HG02840 (cell line): Measurements from ENCODE around the gene CGB8.
"Not testable (repeated sequence)": the region's sequence is repeated elsewhere in the genome, so short reads cannot be mapped to it uniquely, and the experiment has no call there.

Experiments
- ATAC-seq: cut with Tn5 transposase; IDR thresholded peaks from one replicate; pipeline ENCODE4 v1.9.1; 2021; ENCODE audit warnings: mild to moderate bottlenecking, moderate library complexity, moderate number of reproducible peaks; ENCODE audit not compliant: unreplicated experiment, low FRiP score

Gene CGB8

GRCh38 chr19:49036815-49037214 lies 12.1 kb downstream of the CGB8 start, which contains the start of gene CGB1:
CGB1 (minus strand) TSS chr19:49036895; CDS start chr19:49036711, 184 bp downstream.
- not testable (repeated sequence) for ATAC-seq

- ATAC-seq, result not testable (repeated sequence)
Observed at GRCh38 chr19:49031642-49032301, 17.1 kb downstream of the CGB8 start, which contains the start of gene CGB2. CGB2 (plus strand) TSS chr19:49031890; CDS start chr19:49032096, 206 bp downstream.

GRCh38 chr19:49030323-49030722 lies 18.6 kb downstream of the CGB8 start:
- ATAC-seq, result not testable (repeated sequence)

GRCh38 chr19:49029749-49030148 lies 19.2 kb downstream of the CGB8 start:
- not testable (repeated sequence) for ATAC-seq

GRCh38 chr19:49028686-49029085 lies 20.2 kb downstream of the CGB8 start:
- ATAC-seq, result not testable (repeated sequence)

- not testable (repeated sequence) for ATAC-seq
Observed at GRCh38 chr19:49025599-49025998, 23.3 kb downstream of the CGB8 start.

- not testable (repeated sequence) for ATAC-seq
Observed at GRCh38 chr19:49025088-49025487, 23.8 kb downstream of the CGB8 start.

GRCh38 chr19:49024233-49024632 lies 24.7 kb downstream of the CGB8 start, which contains the start of gene CGB3:
CGB3 (minus strand) TSS chr19:49024333; CDS start chr19:49023971, 362 bp downstream.
- not testable (repeated sequence) for ATAC-seq

GRCh38 chr19:49022116-49022515 lies 26.8 kb downstream of the CGB8 start:
- ATAC-seq, result no peak

GRCh38 chr19:49020931-49021895 lies 27.7 kb downstream of the CGB8 start:
- no peak for ATAC-seq

GRCh38 chr19:49020342-49020741 lies 28.6 kb downstream of the CGB8 start:
- ATAC-seq, result no peak

GRCh38 chr19:49019242-49019932 lies 29.5 kb downstream of the CGB8 start:
- ATAC-seq, result no peak

- ATAC-seq, result not testable (repeated sequence)
Observed at GRCh38 chr19:49018388-49019241, 30.3 kb downstream of the CGB8 start.

GRCh38 chr19:49017666-49018351 lies 31.1 kb downstream of the CGB8 start:
- peak; percentile 51 for ATAC-seq

- no peak for ATAC-seq
Observed at GRCh38 chr19:49017041-49017665, 31.8 kb downstream of the CGB8 start, which contains the start of gene LHB. LHB (minus strand) TSS chr19:49017091; CDS start chr19:49017081, 10 bp downstream.

GRCh38 chr19:49016067-49016839 lies 32.7 kb downstream of the CGB8 start:
- ATAC-seq, result no peak

- no peak for ATAC-seq
Observed at GRCh38 chr19:49014870-49015255, 34.0 kb downstream of the CGB8 start.
